Psoas muscle (tissue), 8 donors: ENCODE results near the gene SLC25A34. TPM values are rescaled to one million over a fixed set of nuclear protein-coding genes. Genes with fewer than 3 reads are reported as not detected.

Experiments
- ATAC-seq, 4 donors: fragments of 200-7000 bp; cut with Tn5 transposase; one replicate each; pipeline ENCODE4 v1.9.1; 2020; ENCODE audit warnings: moderate library complexity in 3 of 4, mild to moderate bottlenecking in 2 of 4
- DNase-seq, 2 donors: peaks; one replicate each; pipeline ENCODE4 v3.0.0-alpha.2; 2020
- H3K27ac ChIP-seq: fragments of 200-600 bp; one replicate; pipeline ENCODE4 v1.8.0; 2022
- H3K27me3 ChIP-seq, 3 donors: fragments of 200-600 bp in 1 of 3; one replicate each; pipeline versions ENCODE4 v1.6.1 to v1.8.0; 2013 to 2022; ENCODE audit warnings: low read length in 2 of 3, mild to moderate bottlenecking in 2 of 3, moderate library complexity in 1 of 3; ENCODE audit not compliant: insufficient read depth in 3 of 3
- H3K36me3 ChIP-seq, 2 donors: fragments of 200-600 bp in 1 of 2; one replicate each; pipeline versions ENCODE4 v1.6.1 to v1.8.0; 2013 to 2022; ENCODE audit warnings: low read depth in 1 of 2, mild to moderate bottlenecking in 1 of 2, moderate library complexity in 1 of 2; ENCODE audit not compliant: insufficient read depth in 1 of 2
- H3K4me1 ChIP-seq: fragments of 200-600 bp; one replicate; pipeline ENCODE4 v1.8.0; 2022
- H3K4me3 ChIP-seq: fragments of 200-600 bp; one replicate; pipeline ENCODE4 v1.8.0; 2022; ENCODE audit warnings: mild to moderate bottlenecking
- H3K9me3 ChIP-seq: fragments of 200-600 bp; one replicate; pipeline ENCODE4 v1.8.0; 2022
- WGBS, 3 donors: extraction: QIAGEN DNeasy Blood & Tissue Kit; methylation state at CpG; one replicate each; pipeline versions ENCODE4 v1.1.6 to v1.1.7; 2013; 5-methylcytosine and 5-hydroxymethylcytosine counted together
- intact Hi-C, 2 donors: fragments of 100-400 bp; cut with DNase I; formaldehyde crosslinking; loops; one replicate each; pipeline versions ENCODE4 v1.11.0 to v1.14.2; 2022
- polyA plus RNA-seq, 3 donors: library from polyadenylated mRNA; stranded (reverse); fragments of 200-250 nt; gene quantifications; one replicate each; pipeline ENCODE4 v1.2.3, GENCODE V29; 2013
- total RNA-seq, 4 donors: library from RNA; stranded (reverse); fragmentation: NEBNext Ultra II Directional in 2 of 4; extraction: Animal tissue kit (Norgen Biotek cat#: 25700) in 2 of 4; gene quantifications; one replicate each; pipeline versions ENCODE4 v1.2.1 to v1.2.4, GENCODE V29; 2021 to 2023
- TF ChIP-seq, protein P1 (sequence below): fragments of 200-600 bp; IDR thresholded peaks from one replicate; pipeline ENCODE4 v1.8.0; 2022; ENCODE audit warnings: antibody characterized with exemption
- donor health status: healthy with polysubstance abuse.
- donor health status: DM: no; HTN: no; CAD: no; lungs with moderate emphysema.
- donor health status: Bipolar disorder and iron deficiency.
- donor health status: healthy.
- donor health status: DM: yes; HTN: yes; CAD: no.
- donor health status: DM: no; HTN: no; CAD: no.
- donor health status: DM: no; HTN: no; CAD: no.
- donor health status: DM: yes; HTN: yes; CAD: no.

Gene SLC25A34
- total and polyA plus RNA-seq, 7 donors = 1.3 to 48.2 (median 10.1) TPM

DNA sequence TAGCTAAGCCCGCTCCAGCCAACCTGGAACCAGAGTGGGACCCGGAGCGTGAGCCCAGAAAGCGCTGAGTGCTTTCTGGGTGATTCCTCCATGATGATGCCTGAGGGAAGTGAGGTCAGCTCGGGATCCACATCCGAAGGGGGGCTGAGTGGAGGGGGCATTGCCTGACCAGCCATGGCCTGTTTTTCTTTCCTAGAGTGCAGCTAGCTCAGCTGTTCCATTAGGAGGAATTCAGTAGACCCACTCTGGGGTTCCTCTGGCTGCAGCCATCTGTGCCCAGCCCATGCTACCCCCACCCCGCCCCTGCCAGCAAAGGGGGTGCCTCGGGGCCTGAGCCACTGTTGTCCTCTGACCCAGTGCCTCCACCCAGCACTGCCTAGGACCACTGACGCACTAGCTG is 9.6 kb upstream of the SLC25A34 start:
- TF ChIP-seq, protein P1, sequence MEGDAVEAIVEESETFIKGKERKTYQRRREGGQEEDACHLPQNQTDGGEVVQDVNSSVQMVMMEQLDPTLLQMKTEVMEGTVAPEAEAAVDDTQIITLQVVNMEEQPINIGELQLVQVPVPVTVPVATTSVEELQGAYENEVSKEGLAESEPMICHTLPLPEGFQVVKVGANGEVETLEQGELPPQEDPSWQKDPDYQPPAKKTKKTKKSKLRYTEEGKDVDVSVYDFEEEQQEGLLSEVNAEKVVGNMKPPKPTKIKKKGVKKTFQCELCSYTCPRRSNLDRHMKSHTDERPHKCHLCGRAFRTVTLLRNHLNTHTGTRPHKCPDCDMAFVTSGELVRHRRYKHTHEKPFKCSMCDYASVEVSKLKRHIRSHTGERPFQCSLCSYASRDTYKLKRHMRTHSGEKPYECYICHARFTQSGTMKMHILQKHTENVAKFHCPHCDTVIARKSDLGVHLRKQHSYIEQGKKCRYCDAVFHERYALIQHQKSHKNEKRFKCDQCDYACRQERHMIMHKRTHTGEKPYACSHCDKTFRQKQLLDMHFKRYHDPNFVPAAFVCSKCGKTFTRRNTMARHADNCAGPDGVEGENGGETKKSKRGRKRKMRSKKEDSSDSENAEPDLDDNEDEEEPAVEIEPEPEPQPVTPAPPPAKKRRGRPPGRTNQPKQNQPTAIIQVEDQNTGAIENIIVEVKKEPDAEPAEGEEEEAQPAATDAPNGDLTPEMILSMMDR = no peak
- Histone ChIP-seq H3K36me3 (peaks cover 3 to 97% of the 10 kb centered on the region in 2 donors), H3K4me3 (no peak overlapping the region), H3K4me1 (peaks cover 37% of the 10 kb centered on the region), H3K9me3 (no peaks in the 10 kb centered on the region), H3K27me3 (no peaks in the 10 kb centered on the region), H3K27ac (peak overlapping the region; percentile 77)
- intact Hi-C loops = no loop called here
- ATAC-seq = no peak
- WGBS, 3 donors = 82 to 92% (median 88%) methylated on average over 9 of the region's 9 CpGs
- DNase-seq = no peak

DNA sequence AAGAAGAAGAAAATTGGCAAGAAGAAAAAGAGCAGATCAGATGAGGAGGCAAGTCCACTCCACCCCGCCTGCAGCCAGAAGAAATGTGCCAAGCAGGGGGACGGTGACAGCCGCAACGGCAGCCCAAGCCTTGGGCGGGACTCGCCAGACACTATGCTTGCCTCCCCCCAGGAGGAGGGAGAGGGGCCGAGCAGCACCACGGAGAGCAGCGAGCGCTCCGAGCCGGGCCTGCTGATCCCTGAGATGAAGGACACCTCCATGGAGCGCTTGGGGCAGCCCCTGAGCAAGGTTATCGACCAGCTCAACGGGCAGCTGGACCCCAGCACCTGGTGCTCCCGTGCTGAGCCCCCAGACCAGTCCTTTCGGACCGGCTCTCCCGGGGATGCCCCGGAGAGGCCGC is 9.0 kb upstream of the SLC25A34 start:
- Histone ChIP-seq H3K9me3 (no peaks in the 10 kb centered on the region), H3K27me3 (no peaks in the 10 kb centered on the region), H3K27ac (peak overlapping the region; percentile 77), H3K4me3 (no peak overlapping the region), H3K36me3 (peaks cover 3 to 97% of the 10 kb centered on the region in 2 donors), H3K4me1 (peaks cover 37% of the 10 kb centered on the region)
- ATAC-seq = peak in 3 of 4 donors; percentile 11 to 24 (median 14)
- intact Hi-C loops = no loop called here
- DNase-seq = peak in 1 of 2 donors; percentile 52
- TF ChIP-seq, protein P1 = no peak
- WGBS, 3 donors = 58 to 72% (median 62%) methylated on average over 20 to 21 of the region's 21 CpGs

DNA sequence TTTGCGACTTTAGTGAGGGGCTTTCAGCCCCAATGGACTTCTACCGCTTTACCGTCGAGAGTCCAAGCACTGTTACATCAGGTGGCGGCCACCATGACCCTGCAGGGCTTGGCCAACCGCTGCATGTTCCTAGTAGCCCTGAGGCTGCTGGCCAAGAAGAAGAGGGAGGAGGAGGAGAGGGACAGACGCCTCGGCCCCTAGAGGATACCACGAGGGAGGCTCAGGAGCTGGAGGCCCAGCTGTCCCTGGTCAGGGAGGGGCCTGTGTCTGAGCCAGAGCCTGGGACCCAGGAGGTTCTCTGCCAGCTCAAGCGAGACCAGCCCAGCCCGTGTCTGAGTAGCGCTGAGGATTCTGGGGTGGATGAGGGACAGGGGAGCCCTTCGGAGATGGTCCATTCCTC is 8.6 kb upstream of the SLC25A34 start:
- 24 to 46% (median 33%) methylated on average over 13 of the region's 13 CpGs for WGBS, 3 donors
- ATAC-seq = peak; percentile 65 to 78 (median 76)
- TF ChIP-seq, protein P1 = no peak
- H3K27me3 ChIP-seq = no peaks in the 10 kb centered on the region
- peaks cover 35% of the 10 kb centered on the region for H3K4me1 ChIP-seq
- H3K27ac ChIP-seq = peak overlapping the region; percentile 77
- no peak overlapping the region for H3K4me3 ChIP-seq
- no peaks in the 10 kb centered on the region for H3K9me3 ChIP-seq
- intact Hi-C loops = no loop called here
- peak; percentile 51 to 80 for DNase-seq
- H3K36me3 ChIP-seq = peaks cover 3 to 98% of the 10 kb centered on the region in 2 donors

DNA sequence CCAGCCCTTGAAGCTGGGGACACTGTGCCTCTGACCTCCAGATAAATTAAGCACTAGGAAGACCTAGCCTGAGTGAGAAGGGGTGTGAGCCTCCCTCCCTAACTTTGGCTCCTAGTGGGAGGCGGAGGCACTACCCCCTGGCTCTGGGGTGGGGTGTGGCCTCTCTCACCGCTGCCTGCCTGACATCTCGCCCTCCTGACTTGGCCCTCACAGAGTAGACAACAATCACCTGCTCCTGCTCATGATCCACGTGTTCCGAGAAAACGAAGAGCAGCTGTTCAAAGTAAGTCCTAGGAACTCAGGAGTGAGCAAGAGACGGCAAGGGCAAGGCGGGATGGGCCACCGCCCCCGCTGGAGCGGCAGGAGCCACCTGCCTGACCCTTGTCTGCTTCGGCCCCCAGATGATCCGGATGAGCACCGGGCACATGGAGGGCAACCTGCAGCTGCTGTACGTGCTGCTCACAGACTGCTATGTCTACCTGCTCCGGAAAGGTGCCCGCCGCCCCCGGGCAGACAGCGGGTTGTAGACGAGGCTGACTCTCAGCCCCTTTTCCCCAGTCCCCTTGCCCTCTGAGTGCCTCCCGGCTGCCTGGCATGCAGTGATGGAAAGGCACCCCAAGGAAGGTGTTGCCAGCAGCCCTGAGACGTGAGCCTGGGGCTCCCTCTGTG is 8.1 kb upstream of the SLC25A34 start:
- ATAC-seq (peak; percentile 68 to 82 (median 76)), DNase-seq (peak; percentile 44 to 77)
- Histone ChIP-seq H3K4me1 (peaks cover 31% of the 10 kb centered on the region), H3K27ac (peak overlapping the region; percentile 77), H3K36me3 (peaks cover 3 to 98% of the 10 kb centered on the region in 2 donors), H3K27me3 (no peaks in the 10 kb centered on the region), H3K4me3 (no peak overlapping the region), H3K9me3 (no peaks in the 10 kb centered on the region)
- 45 to 77% (median 52%) methylated on average over 20 to 23 of the region's 23 CpGs for WGBS, 3 donors
- intact Hi-C loops = no loop called here
- TF ChIP-seq, protein P1 = no peak
